ENCODE results near the gene SLC18B1. TPM values are rescaled to one million over a fixed set of nuclear protein-coding genes. Genes with fewer than 3 reads are reported as not detected.
A peak's percentile ranks its signal among the peaks of the same experiment; 100 is the strongest.

Gene SLC18B1
- total and polyA plus RNA-seq, 10 of the 15 experiments (the other 5 are each of a cell fraction or from before 2014, with no cell fraction given) = 3.5 to 11.8 (median 7.1) TPM

- TF ChIP-seq PAX5 (IDR thresholded peaks at IDR 0.05; ENCODE audit: borderline replicate concordance, low read depth, low read length) (peak; percentile 63; the same call in 1 of the 2 replicates), HCFC1 (IDR thresholded peaks at IDR 0.05; ENCODE audit: low read length) (no peak), USF2 (IDR thresholded peaks at IDR 0.05; ENCODE audit: borderline replicate concordance, low read depth, low read length) (no peak), ZBTB40 (IDR thresholded peaks at IDR 0.05; ENCODE audit: borderline replicate concordance) (0 out of 2 replicates have a peak, but pooled peaks have one; percentile 29), LARP7 (IDR thresholded peaks at IDR 0.05) (no peak), FOXK2 (IDR thresholded peaks at IDR 0.05) (no peak), ETV6 (conservative IDR thresholded peaks at IDR 0.05 in 1 of 2, IDR thresholded peaks at IDR 0.05 in 1 of 2; ENCODE audit: borderline replicate concordance in 1 of 2, low read depth in 1 of 2) (0 out of 4 replicates have a peak, but pooled peaks of 1 of the 2 experiments have one; percentile 15), MYB (IDR thresholded peaks at IDR 0.05; ENCODE audit: borderline replicate concordance, low read depth, low read length) (no peak), MTA3 (IDR thresholded peaks at IDR 0.05; ENCODE audit: borderline replicate concordance, low read length) (0 out of 2 replicates have a peak, but pooled peaks have one; percentile 68), CREM (IDR thresholded peaks at IDR 0.05; ENCODE audit: low read depth) (peak; percentile 45; the same call in 1 of the 2 replicates), ZNF24 (IDR thresholded peaks at IDR 0.05) (no peak), NFXL1 (IDR thresholded peaks at IDR 0.05; ENCODE audit: borderline replicate concordance) (no peak)
Observed at GRCh38 chr6:132813173-132813856, 14.9 kb upstream of the SLC18B1 start (continued).

Data from GM12878 (cell line).